GM12878 (cell line): ENCODE measurements around the gene RPP40.

ENCODE experiments used
- CEBPB ChIP-seq, 2 experiments: fragments of 150-350 bp in 1 of 2; IDR thresholded peaks; 2 replicates each; pipeline ENCODE4 v1.6.1; 2012 to 2014; ENCODE audit warnings: low read depth in 2 of 2, low read length in 2 of 2, borderline replicate concordance in 1 of 2, inconsistent platforms in 1 of 2
- POLR2AphosphoS2 ChIP-seq: IDR thresholded peaks from 2 replicates; pipeline ENCODE4 v1.6.1; 2011; ENCODE audit warnings: low read depth, mild to moderate bottlenecking, low read length, improper control_type of control experiment, moderate library complexity
- PRDM15 ChIP-seq: fragments of 450-650 bp; formaldehyde crosslinking; IDR thresholded peaks from 2 replicates; pipeline ENCODE4 v1.4.0; 2020; ENCODE audit warnings: mild to moderate bottlenecking, moderate library complexity
- RCOR1 ChIP-seq: conservative IDR thresholded peaks from 2 replicates; pipeline ENCODE4 v1.6.1; 2012; ENCODE audit warnings: low read depth, low read length, improper control_type of control experiment
- REST ChIP-seq: IDR thresholded peaks from 2 replicates; pipeline ENCODE4 v1.6.1; 2012; ENCODE audit warnings: mild to moderate bottlenecking, low read depth, low read length
- TAF1 ChIP-seq: IDR thresholded peaks from 2 replicates; pipeline ENCODE4 v1.6.1; 2011; ENCODE audit warnings: mild to moderate bottlenecking, low read depth, low read length, borderline replicate concordance
- ZNF274 ChIP-seq: IDR thresholded peaks from one replicate; pipeline ENCODE4 v1.8.0; 2011; ENCODE audit not compliant: insufficient read length, insufficient read depth

DNA sequence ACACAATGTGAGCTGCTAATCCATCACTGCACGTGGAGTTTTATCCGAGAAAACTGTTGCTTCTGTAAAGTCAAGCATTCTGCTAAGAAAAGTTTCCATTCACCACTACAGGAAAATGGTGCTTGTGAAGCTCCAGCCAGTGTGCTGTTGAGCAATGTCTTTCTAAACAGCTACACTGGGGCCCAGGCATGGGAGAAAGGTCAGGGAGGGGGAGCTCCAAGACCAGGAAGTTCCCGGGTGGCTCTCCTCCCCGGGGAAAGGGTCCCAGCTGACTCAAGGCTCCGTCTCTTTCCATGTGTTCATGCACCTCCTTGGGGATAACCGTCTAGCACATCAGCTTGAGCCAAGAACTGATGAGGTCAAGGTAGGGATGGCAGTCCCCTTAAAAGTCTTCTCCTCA, 20.5 kb downstream of the RPP40 start:
- TF ChIP-seq PRDM15 (CRISPR knock-in tag) (no peak), RCOR1 (no peak), POLR2AphosphoS2 (no peak), TAF1 (no peak), CEBPB (IDR thresholded peaks at IDR 0.05; ENCODE audit: borderline replicate concordance in 1 of 2, low read depth in 2 of 2, low read length in 2 of 2) (no peak), ZNF274 (no peak), REST (no peak)
